CD14-positive monocyte (primary cell): ENCODE results near the gene STXBP2. TPM values are rescaled to one million over a fixed set of nuclear protein-coding genes. Genes with fewer than 3 reads are reported as not detected.

ENCODE experiments used
- DNase-seq, 3 donors: peaks; one replicate each; pipeline ENCODE4 v3.0.0-alpha.2; 2011 to 2022
- H2AFZ ChIP-seq: 2 replicates; pipeline ENCODE4 v1.6.0; 2012; ENCODE audit warnings: mild to moderate bottlenecking, low read depth, low read length, inconsistent platforms; ENCODE audit not compliant: insufficient read depth, poor library complexity, severe bottlenecking
- H3K27ac ChIP-seq, 2 donors: 1 replicate in 1 of 2; 2 replicates in 1 of 2; pipeline ENCODE4 v1.5.1; 2012 to 2013; ENCODE audit warnings: low read length in 2 of 2, control low read depth in 1 of 2, inconsistent platforms in 1 of 2, low read depth in 1 of 2, mild to moderate bottlenecking in 1 of 2
- H3K27me3 ChIP-seq, 2 donors: one replicate each; pipeline versions ENCODE4 v1.6.0 to v1.6.1; 2011 to 2013; ENCODE audit warnings: low read length in 2 of 2; ENCODE audit not compliant: control insufficient read depth in 2 of 2, insufficient read depth in 2 of 2
- H3K36me3 ChIP-seq, 2 donors: replicated peaks in 1 of 2; 1 replicate in 1 of 2; 2 replicates in 1 of 2; pipeline versions ENCODE4 v1.5.1 to v1.6.1; 2012 to 2013; ENCODE audit warnings: low read length in 2 of 2, control low read depth in 1 of 2, inconsistent platforms in 1 of 2, mild to moderate bottlenecking in 1 of 2; ENCODE audit not compliant: insufficient read depth in 2 of 2, control insufficient read depth in 1 of 2
- H3K4me1 ChIP-seq, 2 donors: 1 replicate in 1 of 2; 2 replicates in 1 of 2; pipeline versions ENCODE4 v1.5.1 to v1.6.1; 2012 to 2013; ENCODE audit warnings: low read length in 2 of 2, control low read depth in 1 of 2, inconsistent platforms in 1 of 2, mild to moderate bottlenecking in 1 of 2, moderate library complexity in 1 of 2; ENCODE audit not compliant: insufficient read depth in 2 of 2, control insufficient read depth in 1 of 2
- H3K4me2 ChIP-seq: replicated peaks from 2 replicates; pipeline ENCODE3; 2012; ENCODE audit warnings: low read length, moderate library complexity, mild to moderate bottlenecking; ENCODE audit not compliant: poor library complexity, severe bottlenecking; ENCODE audit errors: extremely low read depth
- H3K4me3 ChIP-seq, 3 experiments: fragments of 200-600 bp in 1 of 3; sonication (generic) in 1 of 3; replicated peaks in 1 of 3; 1 replicate in 2 of 3; 2 replicates in 1 of 3; pipeline ENCODE4 v1.5.1; 2011 to 2013; ENCODE audit warnings: low read length in 3 of 3, mild to moderate bottlenecking in 3 of 3, control low read depth in 2 of 3, low read depth in 2 of 3, inconsistent platforms in 1 of 3, moderate library complexity in 1 of 3
- H3K79me2 ChIP-seq: 2 replicates; pipeline ENCODE4 v1.6.0; 2012; ENCODE audit warnings: mild to moderate bottlenecking, control low read depth, inconsistent platforms, low read length, moderate library complexity; ENCODE audit not compliant: insufficient read depth
- H3K9ac ChIP-seq: 2 replicates; pipeline ENCODE4 v1.6.0; 2017; ENCODE audit warnings: low read length, mild to moderate bottlenecking; ENCODE audit not compliant: insufficient read depth, poor library complexity, severe bottlenecking
- H3K9me3 ChIP-seq, 2 donors: replicated peaks in 1 of 2; 1 replicate in 1 of 2; 2 replicates in 1 of 2; pipeline versions ENCODE4 v1.5.1 to v1.6.1; 2012 to 2013; ENCODE audit warnings: low read length in 2 of 2, control low read depth in 1 of 2; ENCODE audit not compliant: control insufficient read depth in 1 of 2, insufficient read depth in 1 of 2
- H4K20me1 ChIP-seq: 2 replicates; pipeline ENCODE4 v1.6.0; 2012; ENCODE audit warnings: mild to moderate bottlenecking, low read length, control low read depth, moderate library complexity; ENCODE audit not compliant: insufficient read depth
- H3K27ac Mint-ChIP-seq, 7 donors: one replicate each; pipeline ENCODE4 v1.8.0; 2020; ENCODE audit warnings: mild to moderate bottlenecking in 7 of 7, mixed read lengths in 7 of 7, moderate library complexity in 6 of 7, inconsistent platforms in 2 of 7
- H3K27me3 Mint-ChIP-seq, 3 donors: one replicate each; pipeline ENCODE4 v1.8.0; 2021 to 2022; ENCODE audit warnings: low read depth in 3 of 3, mild to moderate bottlenecking in 3 of 3, mixed read lengths in 3 of 3, moderate library complexity in 3 of 3, inconsistent platforms in 1 of 3
- H3K36me3 Mint-ChIP-seq, 2 donors: one replicate each; pipeline ENCODE4 v1.8.0; 2020; ENCODE audit warnings: mixed read lengths in 2 of 2, inconsistent platforms in 1 of 2, mild to moderate bottlenecking in 1 of 2
- H3K4me1 Mint-ChIP-seq: one replicate; pipeline ENCODE4 v1.8.0; 2020; ENCODE audit warnings: mild to moderate bottlenecking, mixed read lengths
- H3K4me3 Mint-ChIP-seq, 2 donors: one replicate each; pipeline ENCODE4 v1.8.0; 2020; ENCODE audit warnings: mild to moderate bottlenecking in 2 of 2, mixed read lengths in 2 of 2, moderate library complexity in 1 of 2
- H3K9me3 Mint-ChIP-seq, 7 donors: one replicate each; pipeline ENCODE4 v1.8.0; 2020 to 2022; ENCODE audit warnings: mixed read lengths in 7 of 7, mild to moderate bottlenecking in 6 of 7, moderate library complexity in 6 of 7, inconsistent platforms in 2 of 7
- CTCF ChIP-seq: fragments of 200-600 bp; IDR thresholded peaks from one replicate; pipeline ENCODE4 v1.8.0; 2022; ENCODE audit warnings: antibody characterized with exemption, mild to moderate bottlenecking
- WGBS: methylation state at CpG from one replicate; pipeline ENCODE4 v1.1.5; 2013; ENCODE audit warnings: missing lambda C conversion rate; ENCODE audit not compliant: insufficient coverage; 5-methylcytosine and 5-hydroxymethylcytosine counted together
- intact Hi-C, 2 donors: fragments of 100-400 bp; cut with micrococcal nuclease; formaldehyde crosslinking; loops; one replicate each; pipeline versions ENCODE4 v1.15.0 to v1.15.1; 2023
- polyA plus RNA-seq, 3 donors: library from polyadenylated mRNA; depleted of rRNA in 1 of 3; unstranded in 2 of 3; stranded (reverse) in 1 of 3; fragments of 300-500 nt in 2 of 3; fragments of >200 nt in 1 of 3; fragmentation: Illumina TruSeq in 2 of 3; gene quantifications; 1 replicate in 2 of 3; 2 replicates in 1 of 3; pipeline ENCODE4 v1.2.3, GENCODE V29; 2012 to 2021

The STXBP2 gene
- polyA plus RNA-seq, 3 donors: 249 to 846 (median 327) TPM

GRCh38 chr19:7677669-7678311, 40.9 kb downstream of the STXBP2 start:
- peaks cover 7 to 13% of the 10 kb centered on the region in 2 donors for H3K9me3 ChIP-seq
- peaks cover 0 to 4% (median 0%) of the 10 kb centered on the region in 3 donors for H3K27me3 Mint-ChIP-seq
- H3K9ac ChIP-seq: peak overlapping the region; percentile 74
- no peak overlapping the region for H2AFZ ChIP-seq
- H3K79me2 ChIP-seq: peaks cover 74% of the 10 kb centered on the region
- H3K4me2 ChIP-seq: peak overlapping the region; percentile 97
- H3K4me1 Mint-ChIP-seq: peaks cover 79% of the 10 kb centered on the region
- peaks cover 10 to 21% of the 10 kb centered on the region in 2 donors for H3K36me3 Mint-ChIP-seq
- 24% methylated on average over 8 of the region's 12 CpGs for WGBS
- H3K27ac ChIP-seq: peak overlapping the region; percentile 76 to 96
- H4K20me1 ChIP-seq: peaks cover 10% of the 10 kb centered on the region
- H3K27me3 ChIP-seq: no peaks in the 10 kb centered on the region
- intact Hi-C loops: loop anchor here (1.0 to 5.0 kb wide), 3 partner anchors 19 to 40 kb away; partner anchors contain the start of gene STXBP2 (in 1 of the 2)
- DNase-seq: peak; percentile 74 to 84 (median 79)
- H3K27ac Mint-ChIP-seq: peak overlapping the region; percentile 95 to 99 (median 98)
- peaks cover 11 to 14% (median 13%) of the 10 kb centered on the region in 7 donors for H3K9me3 Mint-ChIP-seq
- peak overlapping the region; percentile 80 to 93 for H3K4me3 Mint-ChIP-seq
- H3K4me3 ChIP-seq: peak overlapping the region; percentile 41 to 96 (median 48)
- peaks cover 76 to 96% of the 10 kb centered on the region in 2 donors for H3K4me1 ChIP-seq
- peaks cover 5 to 7% of the 10 kb centered on the region in 2 donors for H3K36me3 ChIP-seq
- TF ChIP-seq CTCF: peak; percentile 9

GRCh38 chr19:7678971-7679751, 42.3 kb downstream of the STXBP2 start:
- H3K79me2 ChIP-seq: peaks cover 88% of the 10 kb centered on the region
- H4K20me1 ChIP-seq: peaks cover 20% of the 10 kb centered on the region
- Mint-ChIP-seq H3K36me3 (peaks cover 14 to 31% of the 10 kb centered on the region in 2 donors), H3K27me3 (peaks cover 0 to 2% (median 0%) of the 10 kb centered on the region in 3 donors), H3K4me3 (peak overlapping the region; percentile 66 to 69), H3K4me1 (peaks cover 69% of the 10 kb centered on the region), H3K9me3 (peaks cover 0 to 2% (median 1%) of the 10 kb centered on the region in 7 donors), H3K27ac (peak overlapping the region; percentile 93 to 99 (median 98))
- H3K4me3 ChIP-seq: peak overlapping the region in 1 of 3 experiments; percentile 96
- peak overlapping the region; percentile 76 to 96 for H3K27ac ChIP-seq
- peak overlapping the region; percentile 74 for H3K9ac ChIP-seq
- H2AFZ ChIP-seq: no peak overlapping the region
- TF ChIP-seq CTCF: peak; percentile 32
- intact Hi-C loops: loop anchor here in 1 of 2 donors (5.0 kb wide), 1 partner anchor 42 kb away; the partner anchor contains the start of gene STXBP2
- peaks cover 10 to 20% of the 10 kb centered on the region in 2 donors for H3K36me3 ChIP-seq
- no peaks in the 10 kb centered on the region for H3K27me3 ChIP-seq
- peaks cover 73 to 86% of the 10 kb centered on the region in 2 donors for H3K4me1 ChIP-seq
- peak overlapping the region; percentile 97 for H3K4me2 ChIP-seq
- peak; percentile 74 to 81 (median 76) for DNase-seq
- no peaks in the 10 kb centered on the region for H3K9me3 ChIP-seq
- WGBS: 43% methylated on average over 20 of the region's 30 CpGs
